ENCODE measurements around the gene SLC6A11.

The SLC6A11 gene

DNA sequence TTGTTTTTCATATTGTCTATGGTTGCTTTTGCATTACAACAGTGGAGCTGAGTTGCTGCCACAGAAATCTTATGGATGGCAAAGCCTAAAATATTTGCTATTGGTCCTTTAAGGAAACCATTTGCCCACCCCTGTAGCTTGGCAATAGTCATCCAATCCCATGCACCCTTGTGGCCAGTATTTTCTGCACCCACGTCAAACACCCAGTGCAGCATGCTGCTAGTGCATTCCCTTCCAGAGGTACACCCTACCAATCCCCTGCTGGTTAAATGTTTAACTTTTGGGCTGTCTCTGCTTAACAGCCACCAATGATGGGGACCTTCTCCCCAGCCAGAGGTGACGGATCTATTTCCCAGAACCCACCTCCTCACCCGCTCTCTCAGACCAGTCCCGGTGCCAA, 23.8 kb upstream of the SLC6A11 start:
- DNase-seq = no peak

DNA sequence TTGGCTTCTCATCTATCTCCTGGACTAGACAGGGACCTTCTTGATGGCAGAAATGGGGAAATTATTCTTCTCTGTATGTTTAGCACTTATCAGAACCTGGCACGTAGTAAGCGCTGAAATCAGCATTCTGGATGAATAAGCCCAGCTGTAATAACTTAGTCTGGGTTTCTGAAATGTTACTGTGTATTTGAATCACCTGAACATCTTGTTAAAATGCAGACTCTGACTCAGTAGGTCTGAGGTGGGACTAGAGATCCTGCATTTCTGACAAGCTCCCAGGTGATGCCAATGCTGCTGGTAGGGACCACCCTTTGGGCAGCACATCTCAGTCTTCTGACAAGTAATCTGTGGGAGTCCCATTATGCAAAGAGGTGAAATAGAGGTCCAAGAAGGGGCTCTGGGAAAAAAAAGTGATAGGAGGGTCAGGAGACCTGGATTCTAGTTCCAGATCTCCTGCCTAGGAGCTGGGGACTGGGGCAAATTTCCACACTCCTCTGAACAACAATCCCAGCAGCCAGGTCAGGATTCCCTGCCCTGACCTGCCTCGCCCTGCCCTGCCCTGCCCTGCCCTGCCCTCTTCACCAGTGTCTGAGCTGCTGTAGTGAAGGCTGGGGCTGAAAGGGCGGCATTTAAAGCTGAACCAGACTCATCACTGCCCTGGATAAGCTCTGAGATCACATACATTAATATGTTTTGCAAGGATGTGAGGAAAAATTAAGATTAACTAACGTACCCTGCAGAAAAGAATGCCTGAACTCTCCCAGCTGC, 17.2 kb upstream of the SLC6A11 start:
- no peak for DNase-seq

DNA sequence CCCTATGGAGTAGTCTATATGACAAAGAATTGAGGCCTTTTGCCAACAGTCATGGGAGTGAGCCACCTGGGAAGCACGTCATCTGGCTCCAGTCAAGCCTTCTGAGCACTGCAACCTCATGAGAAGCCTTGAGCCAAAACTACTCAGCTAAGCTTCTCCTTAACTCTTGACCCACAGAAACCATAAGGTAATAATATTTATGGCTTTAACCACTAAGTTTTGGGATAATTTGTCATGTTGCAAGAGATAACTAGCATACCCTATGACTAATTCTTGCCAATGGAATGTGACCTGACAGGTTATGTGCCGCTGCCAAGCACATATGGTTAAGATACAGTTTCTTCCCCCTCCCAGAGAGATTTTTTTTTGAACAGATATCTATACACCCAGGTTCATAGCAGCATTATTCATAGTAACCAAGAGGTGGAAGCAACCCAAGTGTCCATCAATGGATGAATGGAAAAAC, 11.8 kb upstream of the SLC6A11 start:
- DNase-seq = no peak

DNA sequence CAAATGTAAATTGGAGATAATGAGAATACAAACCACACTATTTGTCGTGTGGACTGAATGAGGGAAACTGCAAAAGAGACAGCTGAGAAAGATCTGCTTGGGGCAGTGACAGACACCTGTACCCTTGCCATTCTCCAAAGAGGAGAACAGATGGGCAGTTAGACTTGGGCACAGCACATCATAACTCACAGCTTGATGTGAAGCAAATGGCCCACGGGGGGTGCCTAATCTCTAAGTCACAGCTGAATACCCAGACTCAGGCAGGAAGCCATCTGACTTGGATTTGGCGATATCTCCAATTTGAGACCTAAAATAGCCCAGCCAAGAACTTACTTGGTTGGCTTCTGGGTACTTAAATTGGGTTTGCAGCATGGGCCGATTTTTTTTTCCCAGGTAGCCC, 10.0 kb upstream of the SLC6A11 start:
- no peak for DNase-seq

DNA sequence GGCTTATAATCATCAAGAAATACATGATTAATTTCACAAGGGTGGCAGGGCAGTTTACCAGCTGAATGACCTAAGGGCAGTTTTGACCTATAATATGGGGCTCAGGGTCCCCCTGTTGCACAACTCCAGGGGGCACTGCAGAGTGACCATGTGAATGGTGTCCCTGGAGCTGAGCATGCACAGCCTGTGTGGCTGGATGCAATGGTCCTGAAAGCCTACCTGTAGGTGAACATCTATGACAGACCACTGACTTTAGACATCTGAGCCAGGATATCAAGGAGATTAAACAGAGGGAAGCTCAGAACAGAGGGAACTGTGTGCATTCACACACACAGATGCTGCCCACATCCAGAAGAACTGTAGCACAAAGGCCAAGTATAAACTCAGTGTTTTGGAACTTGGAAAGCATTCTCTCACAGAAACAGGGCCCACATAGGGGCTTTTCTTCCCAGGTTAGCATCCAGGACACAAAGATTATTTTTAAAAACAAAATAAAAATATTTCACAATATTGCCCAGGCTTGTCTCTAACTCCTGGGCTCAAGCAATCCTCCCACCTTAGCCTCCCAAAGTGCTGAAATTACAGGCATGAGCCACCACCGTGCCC, 7.8 kb upstream of the SLC6A11 start:
- no peak for DNase-seq

DNA sequence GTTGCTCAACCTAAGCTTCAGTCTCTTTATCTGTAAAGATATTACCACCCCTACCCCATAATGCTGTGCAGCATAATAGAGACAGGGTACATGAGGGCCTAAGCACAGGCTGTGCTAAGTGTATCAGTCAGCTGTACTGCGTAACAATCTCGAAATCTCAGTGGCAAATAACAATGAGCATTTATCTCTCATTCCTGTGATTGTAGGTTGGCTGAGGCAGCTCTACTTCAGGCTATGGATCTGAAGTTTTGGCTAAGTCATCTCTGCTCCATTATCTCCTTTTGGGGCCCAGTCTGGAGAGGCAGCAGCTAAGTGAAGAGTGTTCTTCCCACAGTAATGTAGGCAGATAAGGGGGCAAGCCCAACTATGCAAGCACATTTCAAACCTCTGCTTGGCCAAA, 7.1 kb upstream of the SLC6A11 start:
- DNase-seq = no peak

DNA sequence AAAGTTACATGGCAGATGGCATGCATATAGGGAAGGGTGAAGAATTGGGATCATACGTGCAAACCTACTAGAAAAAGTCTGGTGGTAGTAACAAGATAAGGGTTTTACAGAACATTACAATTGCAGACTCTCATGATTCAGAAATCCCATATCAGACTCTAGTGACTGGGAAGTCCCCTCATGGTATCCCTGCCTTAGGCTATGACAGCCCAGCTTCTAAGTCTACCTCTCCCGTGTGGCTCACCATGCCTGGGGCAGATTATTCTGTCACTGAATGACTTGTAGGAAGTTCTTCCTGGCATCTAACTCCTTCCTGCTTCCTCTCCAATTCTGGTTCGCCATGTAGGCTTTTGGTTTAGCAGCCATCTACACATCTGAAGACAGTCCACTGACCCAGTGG, 5.7 kb upstream of the SLC6A11 start:
- no peak for DNase-seq

DNA sequence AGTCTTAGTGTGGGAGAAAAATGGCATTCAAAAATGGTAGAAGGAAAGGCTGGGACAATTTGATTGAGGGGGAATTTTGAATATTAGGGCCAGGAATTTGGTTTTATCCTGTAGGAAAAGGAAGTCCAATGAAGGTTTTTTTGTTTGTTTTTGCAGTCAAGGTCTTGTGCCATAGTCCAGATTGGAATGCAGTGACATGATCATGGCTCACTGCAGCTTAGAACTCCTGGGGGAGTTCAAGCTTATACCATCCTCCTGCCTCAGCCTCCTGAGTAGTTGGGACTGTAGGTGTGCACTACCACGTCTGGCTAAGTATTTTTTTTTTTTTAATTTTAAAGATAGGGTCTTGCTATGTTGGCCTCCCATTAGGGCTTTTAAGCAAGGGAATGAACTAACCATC, 2.6 kb upstream of the SLC6A11 start:
- DNase-seq = no peak

DNA sequence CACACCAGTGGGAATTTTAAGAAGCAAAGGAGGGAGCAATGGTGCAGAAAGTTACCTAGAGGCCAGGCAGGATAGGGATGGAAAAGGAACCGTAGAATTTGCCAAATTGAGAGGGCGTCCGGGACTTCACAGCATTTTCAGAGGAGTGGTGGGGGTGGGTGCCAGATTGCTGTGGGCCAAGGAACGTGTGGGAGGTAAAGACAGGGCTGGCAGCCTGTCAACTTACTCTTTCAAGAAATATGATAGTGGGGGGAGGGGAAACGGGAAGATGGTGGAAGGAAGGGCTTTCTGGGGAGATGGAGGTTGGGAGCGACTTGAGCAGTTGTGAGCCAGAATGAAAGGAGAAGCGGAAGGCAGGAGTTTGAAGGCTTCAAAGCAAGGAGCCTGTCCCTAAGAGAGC, 1.4 kb upstream of the SLC6A11 start:
- DNase-seq = no peak

DNA sequence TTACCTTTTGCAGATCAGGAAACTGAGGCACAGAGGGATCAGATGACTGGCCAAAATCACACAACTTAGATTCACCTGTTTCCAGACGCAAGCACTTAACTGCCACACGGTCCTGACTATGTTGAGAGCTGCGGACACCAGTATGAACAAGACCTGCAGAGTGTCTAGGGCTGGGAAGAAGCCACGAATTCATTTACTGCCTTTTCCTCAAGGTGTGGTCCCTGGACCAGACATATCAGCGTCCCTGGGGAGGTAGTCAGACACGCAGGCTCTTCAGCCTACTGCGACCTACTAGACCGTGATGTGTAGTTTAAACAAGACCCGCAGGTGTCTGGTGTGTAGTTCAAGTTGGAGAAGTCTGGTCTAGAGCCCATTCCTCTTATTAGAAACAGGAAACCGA, 541 bp upstream of the SLC6A11 start:
- no peak for DNase-seq

DNA sequence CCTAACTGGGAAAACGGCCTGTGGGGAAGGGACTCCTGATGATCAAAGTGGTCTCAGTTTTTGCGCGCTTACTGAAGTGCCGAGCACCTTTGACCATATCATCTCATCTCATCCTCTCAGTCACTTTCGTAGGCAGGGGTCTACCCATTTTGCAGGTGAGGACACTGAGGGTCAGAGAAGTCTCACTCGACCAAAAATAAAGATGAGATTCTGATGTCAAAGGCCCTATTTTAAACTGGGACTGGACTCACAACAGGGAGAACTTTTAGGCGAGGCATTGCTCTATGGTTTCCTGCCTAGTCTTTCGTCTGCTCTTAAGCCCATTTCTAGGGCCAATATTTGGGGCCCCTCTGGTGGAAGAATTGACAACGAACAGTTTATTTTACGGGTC, 830 bp downstream of the SLC6A11 start:
- DNase-seq = no peak

DNA sequence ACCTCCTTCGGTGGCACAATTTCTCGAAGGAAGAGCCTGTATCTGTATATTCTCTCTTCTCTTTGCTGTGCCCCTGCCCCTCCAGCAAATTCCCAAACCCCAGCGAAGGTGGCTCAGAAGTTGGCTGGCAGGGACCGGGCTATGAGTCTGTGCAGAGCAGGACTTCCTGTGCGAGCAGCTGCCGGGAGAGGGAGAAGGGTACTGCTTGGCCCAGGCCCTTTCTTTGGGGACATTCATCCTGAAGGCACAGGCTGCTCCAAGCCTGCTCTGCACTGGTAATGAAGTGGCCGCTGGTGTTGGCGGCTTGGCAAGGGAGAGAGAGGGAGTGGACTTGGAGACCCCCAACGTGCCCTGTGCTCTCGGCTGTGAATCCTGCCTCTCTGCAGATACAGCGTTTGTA, 1.5 kb downstream of the SLC6A11 start:
- no peak for DNase-seq

DNA sequence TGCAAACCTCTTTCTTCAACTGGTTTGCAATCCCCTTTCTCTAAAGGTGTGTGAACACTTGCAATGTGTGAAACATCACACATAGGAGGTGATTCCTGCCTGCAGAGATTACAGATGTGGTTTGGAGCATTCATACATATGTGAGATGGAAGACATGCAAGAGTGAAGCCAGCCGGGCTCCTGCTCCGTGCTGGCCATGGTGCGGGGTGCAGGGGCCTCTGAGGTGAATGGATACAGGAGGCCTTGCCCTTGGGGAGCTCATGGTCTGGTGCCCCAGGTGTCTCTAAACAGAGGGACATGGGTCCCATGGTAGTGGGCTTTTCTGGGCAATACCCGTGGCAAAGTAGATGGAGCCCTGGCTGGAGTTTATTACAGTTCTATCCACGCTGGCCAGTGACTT, 6.0 kb downstream of the SLC6A11 start:
- DNase-seq = no peak

DNA sequence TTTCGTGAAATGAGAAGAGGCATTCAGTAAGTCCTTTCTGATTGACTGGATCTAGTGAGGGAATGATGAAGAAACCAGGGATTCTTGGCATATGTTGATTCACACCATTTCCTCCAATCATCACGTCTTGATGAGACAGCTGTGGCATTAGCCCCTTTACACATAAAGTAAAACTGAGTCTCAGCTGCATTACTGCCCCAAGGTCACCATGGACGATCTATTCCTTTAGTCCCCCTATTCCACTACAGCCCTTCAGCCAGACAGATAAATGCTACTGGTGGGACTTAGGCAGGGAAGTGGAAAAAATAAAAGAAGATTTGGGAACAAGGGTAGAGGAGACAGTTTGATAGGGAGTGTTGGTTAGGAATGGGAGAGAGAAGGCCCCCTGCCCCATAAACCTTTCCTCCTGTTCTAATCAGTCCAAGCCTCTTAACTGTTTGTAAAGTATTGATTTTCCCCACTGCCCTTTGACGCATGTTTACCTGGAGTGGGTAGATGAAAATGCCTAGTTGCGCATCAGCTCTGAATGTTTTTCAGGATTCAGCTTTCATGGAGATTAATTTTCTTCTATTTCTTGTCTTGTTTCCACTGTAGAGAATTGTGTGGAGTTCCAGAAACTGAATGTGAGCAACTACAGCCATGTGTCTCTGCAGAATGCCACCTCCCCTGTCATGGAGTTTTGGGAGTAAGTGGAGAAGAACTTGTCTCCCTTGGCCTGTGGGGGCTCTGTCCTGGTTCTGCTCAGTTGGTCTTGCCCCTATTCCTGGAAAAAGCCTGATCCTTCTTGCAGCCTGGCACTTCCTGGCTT, 6.9 kb downstream of the SLC6A11 start:
- no peak for DNase-seq

DNA sequence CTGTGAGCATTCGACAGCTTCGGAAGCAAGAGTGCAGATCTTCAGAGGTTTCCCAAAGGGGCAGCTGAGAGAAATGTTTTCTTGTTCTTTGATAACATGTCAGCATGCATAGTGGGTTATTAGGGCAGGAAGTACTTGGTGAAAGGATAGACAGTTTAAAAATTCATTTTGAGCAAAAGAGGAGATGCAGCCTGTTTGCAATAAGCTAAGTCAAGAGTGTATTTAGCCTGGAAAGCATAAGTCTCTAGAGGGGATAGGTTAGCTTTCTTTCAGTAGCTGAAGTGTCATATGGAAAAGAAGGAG, 7.4 kb downstream of the SLC6A11 start:
- DNase-seq = no peak

DNA sequence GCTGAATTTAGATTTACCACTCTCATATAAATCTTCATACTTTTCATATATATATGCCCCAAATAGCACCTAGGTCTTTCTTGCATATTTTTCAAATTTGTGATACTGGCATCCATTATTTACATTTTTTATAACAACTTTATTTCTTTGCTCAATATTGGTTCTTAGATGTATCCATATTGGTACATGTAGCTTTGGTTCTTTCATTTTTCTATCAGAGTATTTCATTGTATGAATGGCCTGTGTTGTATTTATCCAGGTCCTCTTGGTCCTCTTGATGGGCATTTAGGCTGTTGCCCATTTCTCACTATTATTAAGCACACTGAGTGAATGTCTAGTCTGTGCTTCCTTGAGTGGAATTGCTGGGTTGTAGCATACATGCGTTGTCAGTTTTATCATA, 8.4 kb downstream of the SLC6A11 start:
- no peak for DNase-seq

DNA sequence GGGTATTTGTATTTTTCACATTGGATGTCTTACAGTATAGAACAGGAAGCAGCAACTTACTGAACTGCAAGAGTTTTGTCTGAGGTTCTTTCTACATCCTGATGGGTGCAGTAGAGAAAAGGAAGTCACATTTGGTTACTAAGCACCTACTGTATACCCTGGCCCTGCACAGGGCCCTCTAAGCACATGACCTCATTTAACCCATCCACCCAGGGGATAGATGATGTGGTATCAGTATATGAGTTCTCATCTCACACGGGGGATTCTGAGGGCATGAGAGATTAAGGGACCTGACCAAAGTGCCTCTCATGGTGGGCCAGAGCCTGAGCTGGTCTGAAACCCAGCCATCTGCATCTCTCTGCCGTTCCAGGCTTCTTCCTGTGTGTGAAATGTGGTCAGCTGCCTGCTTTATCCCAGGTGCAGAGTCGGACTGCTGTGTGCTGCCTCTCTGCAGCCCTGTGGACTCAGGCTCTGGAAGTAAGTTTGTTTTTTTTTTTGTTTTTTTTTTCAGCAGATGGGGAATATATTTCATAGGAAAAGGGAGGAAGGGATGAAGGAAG, 17.9 kb downstream of the SLC6A11 start:
- DNase-seq = no peak

DNA sequence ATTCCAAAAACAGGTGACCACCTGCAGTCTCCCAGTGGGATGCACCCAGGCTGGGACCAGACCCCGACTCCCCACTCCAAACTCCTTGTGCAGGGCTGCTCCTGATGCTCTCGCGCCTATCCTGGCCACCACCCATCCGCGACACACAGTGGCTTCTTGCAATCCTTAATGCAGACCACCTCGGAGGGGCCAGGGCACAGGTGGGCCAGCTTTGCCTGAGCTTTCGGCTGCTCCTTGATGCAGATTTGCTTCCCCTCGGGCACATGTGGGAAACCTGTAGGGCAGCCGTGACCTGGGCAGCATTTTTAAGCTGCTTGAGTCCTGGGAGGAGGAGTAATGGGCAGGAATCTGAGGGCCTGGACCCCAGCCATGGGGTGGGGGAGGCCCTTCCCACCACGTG, 18.9 kb downstream of the SLC6A11 start:
- DNase-seq = no peak

DNA sequence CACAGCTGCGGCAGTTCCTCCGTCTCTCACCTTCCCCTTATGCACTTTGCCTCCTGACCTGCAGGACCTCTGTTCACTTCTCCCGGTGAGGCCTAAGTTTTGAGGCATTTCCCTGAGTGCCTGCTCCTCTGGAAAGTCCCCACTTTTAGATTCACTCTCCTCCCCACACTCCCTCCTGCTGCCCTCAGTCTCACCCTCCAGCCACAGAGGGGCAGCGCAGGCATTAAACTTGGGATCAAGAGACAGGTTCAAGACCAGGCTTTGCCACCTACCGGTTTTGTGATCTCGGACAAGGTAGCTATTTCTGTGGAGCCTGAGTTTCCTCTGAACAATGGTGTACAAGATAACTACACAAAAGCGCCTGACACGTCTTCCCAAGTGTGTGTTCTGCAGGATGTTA, 19.4 kb downstream of the SLC6A11 start:
- no peak for DNase-seq

DNA sequence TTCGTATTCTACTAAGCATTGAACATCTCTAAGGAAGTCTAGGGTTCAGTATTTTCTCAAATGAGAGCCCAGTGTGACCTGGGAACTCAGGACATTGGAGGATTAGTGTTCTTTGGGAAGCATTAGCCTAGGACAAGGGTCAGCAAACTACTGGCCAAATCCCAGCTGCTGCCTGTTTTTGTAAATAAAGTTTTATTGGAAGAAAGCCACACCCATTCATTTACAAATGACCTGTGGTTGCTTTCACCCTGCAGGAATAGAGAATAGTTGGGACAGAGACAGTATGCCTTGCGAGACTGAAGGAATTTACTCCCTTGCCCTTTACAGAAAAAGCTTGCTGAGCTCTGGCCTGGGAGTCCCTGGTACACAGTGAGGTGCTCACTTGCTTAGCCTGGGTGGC, 20.6 kb downstream of the SLC6A11 start:
- DNase-seq = no peak

DNA sequence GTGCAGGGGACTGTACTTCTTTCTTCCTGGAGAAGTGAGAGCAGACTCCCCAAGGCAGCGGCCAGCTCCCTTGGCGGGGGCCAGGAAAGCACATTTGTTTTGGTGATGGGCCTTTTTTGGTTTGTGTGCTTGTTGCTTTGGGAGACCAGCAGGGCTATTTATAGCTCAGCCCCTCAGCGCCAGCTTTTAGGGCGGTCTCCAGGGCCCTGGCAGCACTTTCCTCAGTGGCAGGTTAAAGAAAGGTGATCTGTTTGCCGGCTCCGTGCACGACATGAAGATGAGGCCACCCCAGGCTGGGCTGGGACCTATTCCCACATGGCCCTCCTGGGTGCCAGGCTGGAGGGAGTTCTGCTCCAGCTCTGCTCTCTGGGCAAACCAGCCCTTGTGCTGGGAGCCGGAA, 21.8 kb downstream of the SLC6A11 start:
- no peak for DNase-seq

DNA sequence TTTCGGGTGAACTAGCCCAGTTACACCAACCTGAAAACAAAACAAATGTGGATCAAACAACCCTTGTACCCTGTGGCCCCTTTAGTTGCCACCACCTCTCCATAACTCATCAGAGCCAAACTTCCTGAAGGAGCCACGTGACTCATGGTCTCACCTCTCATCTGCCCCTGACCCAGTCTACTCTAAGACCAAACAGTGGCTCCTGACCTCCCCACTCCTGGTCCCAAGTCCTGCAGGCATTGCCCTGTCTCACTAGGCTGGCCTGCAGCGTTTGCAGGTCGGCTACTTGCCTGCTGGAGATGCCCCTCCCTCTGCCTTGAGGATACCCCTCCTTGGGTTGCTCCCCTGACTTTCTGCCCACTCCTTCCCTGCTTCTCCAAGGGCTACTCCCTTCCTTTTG, 23.1 kb downstream of the SLC6A11 start:
- DNase-seq = no peak

DNA sequence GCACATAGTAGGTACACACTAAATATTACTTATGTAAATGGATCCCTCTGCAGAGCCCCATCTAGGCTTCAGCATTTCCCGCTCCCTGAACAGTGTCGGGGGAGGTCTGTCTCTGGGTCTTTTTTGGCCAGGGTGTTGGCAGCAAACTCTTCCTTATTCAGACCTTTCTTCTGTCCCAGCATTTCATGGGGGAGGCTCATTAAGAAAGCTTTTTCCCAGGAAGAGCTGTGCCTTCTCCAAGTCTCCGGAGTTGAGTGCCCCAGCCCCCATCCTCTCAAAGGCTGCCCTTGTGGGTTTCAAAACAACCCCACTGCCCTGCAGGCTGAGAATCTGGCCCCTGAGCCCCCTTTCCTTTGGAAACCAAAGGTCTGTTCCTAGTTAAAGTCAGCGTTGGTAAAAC, 25.1 kb downstream of the SLC6A11 start:
- DNase-seq = no peak

DNA sequence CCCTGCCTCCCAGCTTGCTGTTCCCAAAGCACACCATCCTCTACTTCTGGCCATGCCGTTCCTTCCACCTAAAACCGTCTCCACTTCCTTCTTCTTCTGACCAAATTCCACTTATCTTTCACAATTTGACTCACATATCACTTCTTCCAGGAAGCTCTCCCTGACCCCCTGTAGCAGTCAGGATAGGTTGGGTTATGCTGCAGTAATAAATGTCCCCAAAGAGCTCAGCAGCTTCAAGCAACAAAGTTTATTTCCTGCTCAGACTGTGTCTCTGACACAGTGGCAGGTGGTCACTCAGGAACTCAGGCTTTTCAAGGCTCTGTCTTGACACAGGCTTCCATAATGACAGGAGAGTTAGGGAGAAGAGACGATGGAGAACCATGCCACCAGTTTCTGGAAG, 27.4 kb downstream of the SLC6A11 start:
- DNase-seq = no peak

All from KG1 (cell line).